ENCODE results near the gene GRAMD1B.

The GRAMD1B gene

GRCh38 chr11:123475469-123475868 lies 45.4 kb downstream of the GRAMD1B start:
- no peak for DNase-seq (ENCODE audit: low read depth)

- no peak for DNase-seq (ENCODE audit: low read depth)
Measured at GRCh38 chr11:123477205-123477907, 47.3 kb downstream of the GRAMD1B start.

GRCh38 chr11:123478352-123478987 lies 48.4 kb downstream of the GRAMD1B start:
- no peak for DNase-seq (ENCODE audit: low read depth)

- no peak for DNase-seq (ENCODE audit: low read depth)
Measured at GRCh38 chr11:123479048-123479837, 49.2 kb downstream of the GRAMD1B start.

- no peak for DNase-seq (ENCODE audit: low read depth)
Measured at GRCh38 chr11:123480290-123480815, 50.3 kb downstream of the GRAMD1B start.

GRCh38 chr11:123480882-123481281 lies 50.8 kb downstream of the GRAMD1B start:
- no peak for DNase-seq (ENCODE audit: low read depth)

- no peak for DNase-seq (ENCODE audit: low read depth)
Measured at GRCh38 chr11:123481640-123482039, 51.6 kb downstream of the GRAMD1B start.

GRCh38 chr11:123482218-123482617 lies 52.1 kb downstream of the GRAMD1B start:
- no peak for DNase-seq (ENCODE audit: low read depth)

- DNase-seq (ENCODE audit: low read depth), result peak; percentile 16
Measured at GRCh38 chr11:123483058-123483457, 53.0 kb downstream of the GRAMD1B start.

GRCh38 chr11:123483466-123483865 lies 53.4 kb downstream of the GRAMD1B start:
- DNase-seq (ENCODE audit: low read depth), result no peak

- no peak for DNase-seq (ENCODE audit: low read depth)
Measured at GRCh38 chr11:123484448-123484847, 54.4 kb downstream of the GRAMD1B start.

GRCh38 chr11:123487157-123487744 lies 57.2 kb downstream of the GRAMD1B start:
- no peak for DNase-seq (ENCODE audit: low read depth)

GRCh38 chr11:123490527-123490926 lies 60.5 kb downstream of the GRAMD1B start:
- no peak for DNase-seq (ENCODE audit: low read depth)

- no peak for DNase-seq (ENCODE audit: low read depth)
Measured at GRCh38 chr11:123491241-123491640, 61.2 kb downstream of the GRAMD1B start.

- no peak for DNase-seq (ENCODE audit: low read depth)
Measured at GRCh38 chr11:123493349-123494063, 63.4 kb downstream of the GRAMD1B start.

- DNase-seq (ENCODE audit: low read depth), result no peak
Measured at GRCh38 chr11:123494195-123495050, 64.4 kb downstream of the GRAMD1B start.

GRCh38 chr11:123504401-123504800 lies 74.3 kb downstream of the GRAMD1B start:
- DNase-seq (ENCODE audit: low read depth), result no peak

- no peak for DNase-seq (ENCODE audit: low read depth)
Measured at GRCh38 chr11:123505546-123506299, 75.7 kb downstream of the GRAMD1B start.

GRCh38 chr11:123507043-123507442 lies 77.0 kb downstream of the GRAMD1B start:
- no peak for DNase-seq (ENCODE audit: low read depth)
